RWPE1 (cell line): ENCODE measurements around the gene TRUB2.

Experiments
- CTCF ChIA-PET: fragments of 350-600 bp; sonication (Branson Sonifier 250); formaldehyde crosslinking; extraction: SDS; loops from one replicate; lab custom pipeline; 2021; lab: Yijun Ruan, JAX
- POLR2A ChIA-PET: fragments of 400-600 bp; formaldehyde crosslinking; extraction: SDS; loops from one replicate; lab custom pipeline; 2020; ENCODE audit warnings: antibody characterized with exemption; ENCODE audit not compliant: low non-redundant PET; lab: Yijun Ruan, JAX
- DNase-seq: peaks from one replicate; pipeline ENCODE4 v3.0.0; 2012; ENCODE audit warnings: low spot score
- H3K27ac ChIP-seq: fragments of 450-650 bp; 2 replicates; pipeline ENCODE4 v1.5.1; 2017
- TF ChIP-seq, protein P1 (sequence below): fragments of 450-650 bp; conservative IDR thresholded peaks from 2 replicates; pipeline ENCODE4 v1.5.1; 2017; ENCODE audit warnings: low read depth, mild to moderate bottlenecking

Gene TRUB2

DNA sequence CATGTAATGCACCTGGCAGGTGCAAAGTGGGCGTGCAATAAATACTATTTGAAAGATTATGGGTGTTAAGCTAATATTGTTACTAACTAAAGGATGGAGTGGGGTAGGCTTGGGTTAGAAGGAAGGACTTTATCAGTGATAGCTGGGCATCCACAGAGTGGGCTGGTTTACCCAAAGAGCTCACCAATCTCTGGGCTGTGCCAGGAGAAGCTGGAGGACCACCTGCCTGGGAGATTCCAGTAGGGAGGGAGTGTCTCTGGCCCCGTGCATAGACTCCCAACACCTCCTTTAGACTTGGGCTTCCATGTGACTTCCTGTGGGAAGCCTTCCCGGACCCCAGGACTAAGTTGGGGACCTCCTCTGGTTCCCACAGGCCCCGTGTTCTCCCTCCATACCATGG is 43.3 kb upstream of the TRUB2 start:
- peak overlapping the region; percentile 67 for H3K27ac ChIP-seq
- TF ChIP-seq, protein P1, sequence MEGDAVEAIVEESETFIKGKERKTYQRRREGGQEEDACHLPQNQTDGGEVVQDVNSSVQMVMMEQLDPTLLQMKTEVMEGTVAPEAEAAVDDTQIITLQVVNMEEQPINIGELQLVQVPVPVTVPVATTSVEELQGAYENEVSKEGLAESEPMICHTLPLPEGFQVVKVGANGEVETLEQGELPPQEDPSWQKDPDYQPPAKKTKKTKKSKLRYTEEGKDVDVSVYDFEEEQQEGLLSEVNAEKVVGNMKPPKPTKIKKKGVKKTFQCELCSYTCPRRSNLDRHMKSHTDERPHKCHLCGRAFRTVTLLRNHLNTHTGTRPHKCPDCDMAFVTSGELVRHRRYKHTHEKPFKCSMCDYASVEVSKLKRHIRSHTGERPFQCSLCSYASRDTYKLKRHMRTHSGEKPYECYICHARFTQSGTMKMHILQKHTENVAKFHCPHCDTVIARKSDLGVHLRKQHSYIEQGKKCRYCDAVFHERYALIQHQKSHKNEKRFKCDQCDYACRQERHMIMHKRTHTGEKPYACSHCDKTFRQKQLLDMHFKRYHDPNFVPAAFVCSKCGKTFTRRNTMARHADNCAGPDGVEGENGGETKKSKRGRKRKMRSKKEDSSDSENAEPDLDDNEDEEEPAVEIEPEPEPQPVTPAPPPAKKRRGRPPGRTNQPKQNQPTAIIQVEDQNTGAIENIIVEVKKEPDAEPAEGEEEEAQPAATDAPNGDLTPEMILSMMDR: no peak
- DNase-seq: no peak
- POLR2A ChIA-PET: no interaction called here
- CTCF ChIA-PET: interaction anchor here (0.6 to 1.8 kb wide), 3 partner anchors 24 to 54 kb away, joined by 5 to 7 read pairs (median 6); partner anchors contain the start of gene CERCAM

DNA sequence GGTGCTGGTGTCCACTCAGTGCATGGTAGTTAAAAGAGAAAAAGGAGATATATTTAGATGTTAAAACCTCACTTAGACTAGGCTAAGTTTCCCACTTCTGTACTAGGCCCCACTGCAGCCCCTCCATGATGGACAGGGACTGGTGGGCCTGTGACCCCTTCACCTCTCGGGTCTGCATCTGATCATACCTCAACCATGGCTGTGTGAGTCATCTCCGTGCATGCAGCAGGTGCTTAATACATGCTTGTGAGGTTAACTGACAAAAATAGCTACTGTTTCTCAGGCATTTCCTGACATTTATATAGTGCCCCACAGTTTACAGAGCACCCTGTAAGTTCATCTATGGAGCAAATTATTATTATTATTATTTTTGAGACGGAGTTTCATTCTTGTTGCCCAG is 40.5 kb upstream of the TRUB2 start:
- TF ChIP-seq, protein P1: no peak
- CTCF ChIA-PET: interaction anchor here (0.6 to 2.8 kb wide), 23 partner anchors 8 to 1328 kb away, joined by 3 to 33 read pairs (median 4); partner anchors contain the start of genes CERCAM, GLE1, SLC27A4 and URM1
- DNase-seq: no peak
- POLR2A ChIA-PET: interaction anchor here (0.5 to 1.0 kb wide), 2 partner anchors 190 to 482 kb away, joined by 3 to 9 read pairs; partner anchors contain the start of gene SPTAN1
- peak overlapping the region; percentile 84 for H3K27ac ChIP-seq

DNA sequence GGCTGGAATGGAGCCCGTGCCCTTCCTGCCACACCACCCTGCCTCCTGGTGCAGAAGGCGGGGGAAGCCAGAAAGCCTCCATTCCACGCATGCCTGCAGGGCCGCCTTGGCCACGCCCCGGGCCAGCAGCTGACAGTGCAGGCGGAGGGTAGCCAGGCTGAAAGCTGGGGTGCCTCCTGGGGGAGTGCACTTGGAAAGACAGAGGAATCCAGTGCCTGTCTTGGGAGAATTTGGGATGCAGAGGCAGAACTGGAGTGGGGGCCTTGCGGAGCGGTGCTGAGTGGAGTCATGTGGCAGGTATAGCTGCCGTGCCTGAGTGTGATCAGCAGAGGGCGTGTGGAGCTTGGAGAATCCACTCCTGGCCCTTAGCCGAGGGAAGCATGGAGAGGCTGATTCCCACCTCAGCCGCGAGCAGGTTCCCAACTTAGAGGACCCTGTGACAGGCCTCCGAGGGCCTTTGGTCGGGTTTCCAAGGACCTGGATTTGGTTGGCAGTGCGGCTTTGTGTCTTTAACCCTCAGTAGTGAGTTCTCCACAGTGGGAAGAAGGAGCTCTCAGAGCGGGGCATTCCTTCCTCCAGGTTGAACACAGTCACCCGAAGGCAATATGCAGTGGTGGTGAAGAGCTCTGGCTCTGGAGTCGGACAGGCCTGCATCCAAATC is 39.9 kb upstream of the TRUB2 start:
- peak overlapping the region; percentile 84 for H3K27ac ChIP-seq
- TF ChIP-seq, protein P1: peak; percentile 99
- ChIA-PET CTCF (interaction anchor here (0.5 to 2.8 kb wide), 29 partner anchors 9 to 1329 kb away, joined by 3 to 33 read pairs (median 3); partner anchors contain the start of genes CERCAM, GLE1, SLC27A4 and URM1), POLR2A (interaction anchor here (0.5 to 1.3 kb wide), 4 partner anchors 8 to 482 kb away, joined by 3 to 9 read pairs (median 4); partner anchors contain the start of gene SPTAN1)
- peak; percentile 95 for DNase-seq

DNA sequence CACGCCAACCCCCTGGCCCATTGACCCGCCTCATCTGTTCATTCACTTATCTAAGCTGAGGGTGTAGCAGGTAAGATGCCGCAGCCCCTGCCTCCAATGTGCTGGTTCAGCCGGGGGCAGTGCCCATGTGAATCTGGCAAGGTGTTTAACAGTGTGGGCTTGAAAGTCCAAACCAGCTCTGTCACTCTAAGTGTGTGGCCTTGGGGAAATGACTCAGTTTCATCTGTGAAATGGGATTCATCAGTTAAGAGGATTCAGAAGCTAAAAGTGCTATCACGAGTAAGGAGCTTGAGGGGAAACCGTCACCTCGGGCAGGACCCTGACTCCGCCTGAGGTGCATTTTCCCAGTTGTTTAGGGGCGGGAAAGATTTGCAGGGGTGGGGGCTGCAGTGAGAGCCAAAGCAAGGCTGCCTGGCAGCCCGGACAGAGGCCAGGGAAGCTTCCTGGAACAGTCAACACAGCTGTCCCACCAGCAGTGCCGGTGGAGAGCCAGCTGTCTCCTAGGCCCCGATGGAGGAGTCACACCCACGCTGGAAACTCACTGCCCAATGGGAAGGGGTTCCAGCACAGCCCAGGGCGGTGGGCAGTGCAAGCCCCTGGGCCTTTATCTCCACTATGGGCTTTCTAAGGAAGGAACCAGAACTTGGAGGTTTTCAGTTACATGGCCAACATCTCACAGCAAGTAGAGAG is 39.2 kb upstream of the TRUB2 start:
- peak overlapping the region; percentile 84 for H3K27ac ChIP-seq

DNA sequence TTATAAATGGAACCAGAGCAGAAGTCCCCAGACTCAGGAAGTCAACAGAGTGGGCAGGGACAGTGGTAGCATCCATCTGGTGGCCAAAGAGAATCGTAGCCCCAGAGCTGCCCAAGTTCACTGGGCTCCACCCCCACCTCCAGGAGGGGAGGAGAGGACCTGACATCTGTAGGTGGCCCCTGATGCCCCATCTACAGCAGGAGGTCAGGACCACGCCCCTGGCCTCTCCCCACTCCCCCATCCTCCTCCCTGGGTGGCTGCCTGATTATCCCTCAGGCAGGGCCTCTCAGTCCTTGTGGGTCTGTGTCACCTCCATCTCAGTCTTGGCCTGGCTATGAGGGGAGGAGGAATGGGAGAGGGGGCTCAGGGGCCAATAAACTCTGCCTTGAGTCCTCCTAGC is 38.6 kb upstream of the TRUB2 start:
- ChIA-PET CTCF (interaction anchor here (0.5 to 2.8 kb wide), 10 partner anchors 17 to 243 kb away, joined by 3 to 33 read pairs (median 5); no protein-coding TSS in a partner anchor), POLR2A (no interaction called here)
- peak overlapping the region; percentile 84 for H3K27ac ChIP-seq
- TF ChIP-seq, protein P1: no peak
- no peak for DNase-seq

More for the DNA sequence above, 39.2 kb upstream of the TRUB2 start:
- ChIA-PET POLR2A (interaction anchor here (0.5 to 1.3 kb wide), 2 partner anchors 9 to 23 kb away, joined by 3 to 4 read pairs; no protein-coding TSS in a partner anchor), CTCF (interaction anchor here (0.5 to 2.8 kb wide), 25 partner anchors 9 to 1710 kb away, joined by 3 to 33 read pairs (median 5); partner anchors contain the start of genes CERCAM, GLE1 and URM1)
- TF ChIP-seq, protein P1: no peak
- no peak for DNase-seq

DNA sequence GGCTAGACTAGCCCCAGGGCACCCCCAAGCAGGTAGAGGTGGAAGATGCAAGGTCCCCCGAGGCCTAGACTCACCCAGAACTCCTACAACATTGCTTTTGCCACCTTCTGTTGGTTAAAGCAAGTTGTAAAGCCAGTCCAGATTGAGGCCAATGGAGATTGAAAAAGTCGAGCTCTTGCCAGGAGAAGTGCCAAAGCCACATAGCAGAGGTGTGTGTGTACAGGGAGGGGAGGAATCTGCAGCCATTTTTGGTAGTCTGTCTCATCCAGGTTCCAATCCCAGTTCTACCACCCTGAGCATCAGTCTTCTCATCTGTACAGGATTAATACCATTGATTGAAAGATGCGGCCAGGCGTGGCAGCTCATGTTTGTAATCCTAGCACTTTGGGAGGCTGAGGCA is 36.6 kb upstream of the TRUB2 start:
- H3K27ac ChIP-seq: peak overlapping the region; percentile 41
- TF ChIP-seq, protein P1: no peak
- ChIA-PET POLR2A (interaction anchor here (0.6 kb wide), 1 partner anchor 208 kb away, joined by 3 read pairs; no protein-coding TSS in a partner anchor), CTCF (interaction anchor here (0.7 to 2.0 kb wide), 2 partner anchors 17 to 460 kb away, joined by 5 to 8 read pairs; partner anchors contain the start of gene ENDOG)
- DNase-seq: no peak
